ENCODE measurements around the gene SEC31B.

SEC31B gene

DNA sequence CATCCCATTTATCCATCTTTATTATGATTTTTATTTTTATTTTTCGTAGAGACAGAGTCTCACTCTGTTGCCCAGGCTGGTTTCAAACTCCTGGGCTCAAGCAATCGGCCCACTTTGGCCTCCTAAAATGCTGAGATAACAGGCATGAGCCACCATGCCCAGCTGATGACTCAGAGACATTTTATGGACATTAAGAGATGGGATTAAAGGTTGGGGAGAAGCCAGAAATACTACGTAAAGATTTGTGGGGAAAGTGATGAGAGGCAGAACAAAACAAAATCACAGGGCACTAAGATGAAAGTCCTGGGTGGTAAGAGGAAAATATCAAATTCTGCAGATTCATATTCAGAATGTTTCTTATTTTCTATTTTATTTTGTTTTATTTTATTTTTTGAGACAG, 49.3 kb downstream of the SEC31B start:
- no peaks in the 10 kb centered on the region for H3K4me1 Mint-ChIP-seq (ENCODE audit: low read depth)
- no peaks in the 10 kb centered on the region for H3K9me3 Mint-ChIP-seq
- no peak for DNase-seq (ENCODE audit: low spot score)
- peaks cover 8% of the 10 kb centered on the region for H3K27me3 Mint-ChIP-seq (ENCODE audit: low read depth)
- no peak overlapping the region for H3K27ac Mint-ChIP-seq
- no peak overlapping the region for H3K4me3 Mint-ChIP-seq
- peaks cover 4% of the 10 kb centered on the region for H3K36me3 Mint-ChIP-seq (ENCODE audit: low read depth)

DNA sequence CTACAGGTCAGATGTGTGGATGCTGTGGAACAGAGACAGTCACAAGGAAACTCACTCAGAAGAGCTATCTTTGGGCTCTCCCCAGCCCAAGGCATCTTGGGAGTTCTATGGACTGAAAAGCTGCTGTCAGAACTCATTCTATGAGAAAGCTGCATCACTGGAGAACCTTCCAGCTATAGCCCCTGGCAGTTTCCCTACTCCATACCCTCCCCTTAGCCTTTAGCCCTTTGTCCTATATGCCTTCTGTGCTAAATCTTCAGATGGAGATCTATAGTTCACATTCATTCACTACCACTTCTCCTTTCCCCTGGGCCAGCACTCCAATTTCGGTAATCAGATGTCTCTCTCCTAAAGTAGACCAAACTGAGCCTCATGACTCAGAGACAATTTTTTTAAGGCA, 49.9 kb downstream of the SEC31B start:
- peaks cover 8% of the 10 kb centered on the region for H3K27me3 Mint-ChIP-seq (ENCODE audit: low read depth)
- no peaks in the 10 kb centered on the region for H3K9me3 Mint-ChIP-seq
- no peak for DNase-seq (ENCODE audit: low spot score)
- H3K36me3 Mint-ChIP-seq (ENCODE audit: low read depth) = peaks cover 4% of the 10 kb centered on the region
- H3K27ac Mint-ChIP-seq = no peak overlapping the region
- H3K4me1 Mint-ChIP-seq (ENCODE audit: low read depth) = no peaks in the 10 kb centered on the region
- no peak overlapping the region for H3K4me3 Mint-ChIP-seq

DNA sequence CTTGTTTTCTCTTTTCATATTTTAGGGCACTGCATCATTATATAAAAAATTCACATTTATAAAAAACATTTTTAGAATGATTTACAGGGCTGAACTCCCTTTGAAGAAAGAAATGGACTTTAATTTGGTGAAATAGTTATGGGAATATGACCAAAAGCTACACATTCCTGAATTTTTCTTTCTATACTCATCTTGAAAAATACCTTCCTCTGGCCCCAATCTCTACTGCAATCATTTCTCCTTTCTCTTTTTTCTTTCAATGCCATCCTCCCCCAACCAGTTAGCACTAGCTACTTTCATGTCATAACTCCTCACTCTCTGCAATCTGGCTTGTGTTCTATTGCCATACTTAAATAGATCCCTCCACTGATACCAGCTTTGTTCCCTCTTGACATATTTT, 50.7 kb downstream of the SEC31B start:
- no peak overlapping the region for H3K4me3 Mint-ChIP-seq
- H3K27me3 Mint-ChIP-seq (ENCODE audit: low read depth) = peaks cover 8% of the 10 kb centered on the region
- no peaks in the 10 kb centered on the region for H3K9me3 Mint-ChIP-seq
- no peaks in the 10 kb centered on the region for H3K4me1 Mint-ChIP-seq (ENCODE audit: low read depth)
- peaks cover 2% of the 10 kb centered on the region for H3K36me3 Mint-ChIP-seq (ENCODE audit: low read depth)
- no peak for DNase-seq (ENCODE audit: low spot score)
- no peak overlapping the region for H3K27ac Mint-ChIP-seq

DNA sequence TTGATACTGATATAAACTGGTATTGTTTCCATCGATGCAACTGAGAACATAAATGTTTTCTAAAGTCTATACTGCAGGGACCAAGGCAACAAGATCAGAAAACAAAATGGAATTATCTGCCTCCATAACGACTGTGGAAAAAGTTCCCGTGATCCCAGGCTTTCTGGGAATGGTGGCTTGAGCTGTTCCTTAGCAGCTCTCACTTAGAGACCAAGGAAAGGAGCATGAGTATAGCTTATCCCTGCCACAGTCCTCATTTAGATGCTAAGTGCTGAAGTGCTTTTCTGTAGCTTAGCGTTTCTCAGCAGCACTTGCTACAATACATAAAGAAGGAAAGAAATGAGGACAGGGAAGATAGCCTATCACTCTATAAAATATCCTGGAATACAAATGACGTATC, 51.3 kb downstream of the SEC31B start:
- H3K27me3 Mint-ChIP-seq (ENCODE audit: low read depth) = peaks cover 8% of the 10 kb centered on the region
- peaks cover 2% of the 10 kb centered on the region for H3K36me3 Mint-ChIP-seq (ENCODE audit: low read depth)
- no peak for DNase-seq (ENCODE audit: low spot score)
- H3K27ac Mint-ChIP-seq = no peak overlapping the region
- no peak overlapping the region for H3K4me3 Mint-ChIP-seq
- no peaks in the 10 kb centered on the region for H3K9me3 Mint-ChIP-seq
- no peaks in the 10 kb centered on the region for H3K4me1 Mint-ChIP-seq (ENCODE audit: low read depth)

- Mint-ChIP-seq H3K27me3 (ENCODE audit: low read depth) (peaks cover 2% of the 10 kb centered on the region), H3K4me3 (no peak within 1 kb of the TSS), H3K9me3 (no peaks in the 10 kb centered on the region), H3K36me3 (ENCODE audit: low read depth) (no peaks in the 10 kb centered on the region), H3K4me1 (ENCODE audit: low read depth) (no peaks in the 10 kb centered on the region), H3K27ac (no peak within 1 kb of the TSS)
- no peak for DNase-seq (ENCODE audit: low spot score)
These were observed 57.0 kb downstream of the SEC31B start, which contains the start of gene WNT8B for GRCh38 chr10:100462709-100463108. TSS of gene WNT8B (plus strand) at chr10:100463009. CDS start at chr10:100463169, 160 bp downstream.

DNA sequence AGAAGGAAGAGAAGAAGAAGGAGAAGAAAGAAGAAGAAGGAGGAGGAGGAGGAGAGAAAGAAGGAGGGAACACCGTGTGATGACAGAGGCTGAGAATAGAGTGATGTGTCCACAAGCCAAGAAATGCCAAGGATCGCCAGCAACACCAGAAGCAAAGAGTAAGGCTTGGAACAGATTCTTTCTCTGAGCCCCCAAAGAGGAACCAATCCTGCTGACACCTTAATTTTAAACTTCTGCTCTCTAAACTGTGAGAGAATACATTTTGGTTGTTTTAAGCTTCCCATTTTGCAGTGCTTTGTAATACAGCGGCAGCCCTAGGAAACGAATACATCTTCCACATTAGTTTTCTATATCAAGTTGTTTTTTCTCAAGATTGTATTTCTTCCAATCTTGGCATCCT, 70.7 kb downstream of the SEC31B start:
- Mint-ChIP-seq H3K4me3 (no peak overlapping the region), H3K4me1 (ENCODE audit: low read depth) (no peaks in the 10 kb centered on the region), H3K36me3 (ENCODE audit: low read depth) (no peaks in the 10 kb centered on the region), H3K9me3 (no peaks in the 10 kb centered on the region), H3K27ac (no peak overlapping the region), H3K27me3 (ENCODE audit: low read depth) (peaks cover 4% of the 10 kb centered on the region)
- no peak for DNase-seq (ENCODE audit: low spot score)

DNA sequence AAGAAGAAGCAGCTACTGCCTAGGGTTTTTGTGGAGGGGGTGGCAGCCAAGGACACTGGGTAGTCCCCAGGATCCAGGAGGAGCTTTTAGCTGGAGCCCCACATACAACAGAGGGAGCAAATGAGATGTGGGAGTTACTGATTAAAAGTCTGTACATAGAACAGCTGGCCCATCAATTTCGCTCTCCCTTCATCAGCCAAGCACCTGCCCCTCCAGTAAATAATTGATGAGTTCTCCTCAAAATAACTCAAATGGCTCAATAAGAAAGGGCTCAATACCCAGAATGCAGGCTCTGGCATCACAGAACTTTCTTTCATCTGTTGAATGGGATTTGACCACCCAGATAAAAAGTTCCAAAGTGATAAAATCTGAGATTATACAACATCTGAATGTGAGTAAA, 72.0 kb downstream of the SEC31B start:
- H3K27me3 Mint-ChIP-seq (ENCODE audit: low read depth) = peaks cover 4% of the 10 kb centered on the region
- H3K4me1 Mint-ChIP-seq (ENCODE audit: low read depth) = no peaks in the 10 kb centered on the region
- no peak for DNase-seq (ENCODE audit: low spot score)
- no peak overlapping the region for H3K4me3 Mint-ChIP-seq
- no peak overlapping the region for H3K27ac Mint-ChIP-seq
- H3K9me3 Mint-ChIP-seq = no peaks in the 10 kb centered on the region
- H3K36me3 Mint-ChIP-seq (ENCODE audit: low read depth) = no peaks in the 10 kb centered on the region

DNA sequence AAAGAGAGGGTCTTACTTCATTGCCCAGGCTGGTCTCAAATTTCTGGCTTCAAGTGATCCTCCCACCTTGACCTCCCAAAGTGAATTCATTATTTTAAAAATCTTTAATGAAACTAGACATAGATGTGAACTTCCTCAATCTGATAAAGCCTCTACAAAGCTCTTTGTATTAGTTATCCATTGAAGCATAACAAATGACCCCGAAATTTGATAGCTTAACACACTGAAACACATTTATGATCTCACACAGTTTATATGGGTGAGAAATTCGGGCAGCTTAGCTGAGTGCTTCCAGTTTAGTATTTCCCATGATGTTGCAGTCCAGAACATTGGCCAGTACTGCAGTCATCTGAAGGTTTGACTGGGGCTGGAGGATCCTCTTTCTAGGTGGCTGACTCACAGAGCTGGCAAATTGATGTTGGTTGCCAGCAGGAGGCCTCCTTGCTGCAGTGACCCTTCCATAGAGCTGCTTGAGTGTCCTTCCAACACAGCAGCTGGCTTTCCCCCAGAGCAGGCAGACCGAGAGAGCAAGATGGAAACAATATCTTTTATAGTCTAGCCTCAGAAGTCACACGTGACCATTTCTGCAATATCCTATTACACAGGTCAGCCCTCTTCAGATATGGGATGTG, 73.4 kb downstream of the SEC31B start:
- Mint-ChIP-seq H3K4me1 (ENCODE audit: low read depth) (no peaks in the 10 kb centered on the region), H3K9me3 (no peaks in the 10 kb centered on the region), H3K4me3 (no peak overlapping the region), H3K27me3 (ENCODE audit: low read depth) (no peaks in the 10 kb centered on the region), H3K36me3 (ENCODE audit: low read depth) (no peaks in the 10 kb centered on the region), H3K27ac (no peak overlapping the region)
- no peak for DNase-seq (ENCODE audit: low spot score)

- Mint-ChIP-seq H3K4me1 (ENCODE audit: low read depth) (no peaks in the 10 kb centered on the region), H3K4me3 (no peak overlapping the region), H3K9me3 (no peaks in the 10 kb centered on the region), H3K27me3 (ENCODE audit: low read depth) (no peaks in the 10 kb centered on the region), H3K36me3 (ENCODE audit: low read depth) (no peaks in the 10 kb centered on the region), H3K27ac (no peak overlapping the region)
- DNase-seq (ENCODE audit: low spot score) = no peak
These were observed 77.1 kb downstream of the SEC31B start for GRCh38 chr10:100442548-100442947.

GRCh38 chr10:100438674-100439315, 80.9 kb downstream of the SEC31B start:
- H3K36me3 Mint-ChIP-seq (ENCODE audit: low read depth) = peaks cover 1% of the 10 kb centered on the region
- no peaks in the 10 kb centered on the region for H3K27me3 Mint-ChIP-seq (ENCODE audit: low read depth)
- H3K4me3 Mint-ChIP-seq = no peak overlapping the region
- no peak for DNase-seq (ENCODE audit: low spot score)
- peaks cover 4% of the 10 kb centered on the region for H3K4me1 Mint-ChIP-seq (ENCODE audit: low read depth)
- no peak overlapping the region for H3K27ac Mint-ChIP-seq
- H3K9me3 Mint-ChIP-seq = no peaks in the 10 kb centered on the region
